ENCODE results near the gene MTHFD2L. TPM values are rescaled to one million over a fixed set of nuclear protein-coding genes. Genes with fewer than 3 reads are reported as not detected.

The MTHFD2L gene
- total and polyA plus RNA-seq, 9 of the 15 experiments (the other 6 are each of a cell fraction or from before 2014, with no cell fraction given), result 10.0 to 39.0 (median 26.0) TPM

DNA sequence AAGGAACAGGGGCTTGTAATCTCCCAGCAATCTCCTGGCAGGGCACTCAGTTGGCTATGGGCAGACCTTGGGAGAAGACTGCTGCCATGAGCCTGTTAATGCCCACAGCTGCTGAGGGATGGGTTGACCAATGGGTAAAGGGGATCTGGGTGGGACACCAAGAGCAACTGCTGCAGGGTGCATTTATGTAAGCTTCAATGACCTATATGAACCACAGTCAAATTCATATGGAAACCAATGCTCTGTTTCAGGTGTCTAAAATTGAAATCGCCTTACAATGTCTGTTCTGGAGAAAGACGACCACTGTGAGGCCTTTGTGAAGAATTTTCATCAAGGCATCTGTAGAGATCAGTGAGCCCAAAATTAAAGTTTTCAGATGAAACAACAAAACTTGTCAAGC lies 156.4 kb downstream of the MTHFD2L start:
- Histone ChIP-seq H3K4me2 (ENCODE audit: insufficient read depth, low read length) (no peak overlapping the region), H4K20me1 (replicated peaks; ENCODE audit: control insufficient read depth, insufficient read depth, low read length) (no peaks in the 10 kb centered on the region), H2AFZ (ENCODE audit: low read depth, low read length) (no peak overlapping the region), H3K9ac (ENCODE audit: insufficient read depth in 1 of 2, low read depth in 2 of 2, low read length in 2 of 2) (no peak overlapping the region), H3K36me3 (ENCODE audit: control insufficient read depth, insufficient read depth, low read length) (peaks cover 27% of the 10 kb centered on the region; the same call in 2 of the 3 replicates), H3K79me2 (ENCODE audit: control insufficient read depth, insufficient read depth, low read length) (peaks cover 92% of the 10 kb centered on the region), H3K9me3 (replicated peaks; ENCODE audit: control insufficient read depth, insufficient read depth, low read depth, low read length) (no peaks in the 10 kb centered on the region), H3K27me3 (ENCODE audit: control insufficient read depth in 2 of 2, insufficient read depth in 2 of 2, low read length in 2 of 2) (no peaks in the 10 kb centered on the region), H3K4me3 (no peak overlapping the region), H3K9me1 (ENCODE audit: control insufficient read depth, insufficient read depth, low read length) (no peaks in the 10 kb centered on the region), H3K4me1 (replicated peaks in 1 of 2; ENCODE audit: control insufficient read depth in 2 of 2, insufficient read depth in 2 of 2, low read length in 2 of 2) (no peaks in the 10 kb centered on the region; a peak in 1 of 5 replicates), H3K27ac (ENCODE audit: extremely low read depth, low read depth, low read length) (no peak overlapping the region)
- intact Hi-C loops (cut with micrococcal nuclease) (loop anchor here (5.0 kb wide), 1 partner anchor 652 kb away; no protein-coding TSS in a partner anchor), in situ Hi-C loops (cut with MboI) (loop anchor here (5.0 to 10.0 kb wide), 2 partner anchors 117 to 220 kb away; no protein-coding TSS in a partner anchor)
- no TSS peak for BruUV-seq (replicated peaks)
- 96% methylated on average over 2 of the region's 2 CpGs for WGBS (ENCODE audit: insufficient coverage, low coverage, missing lambda C conversion rate)
- CTCF ChIA-PET (ENCODE audit: low intra/inter-chr PET ratio), result interaction anchor here (3.9 kb wide), 1 partner anchor 125 kb away, joined by 57 read pairs; no protein-coding TSS in a partner anchor
- TF ChIP-seq, protein P1, sequence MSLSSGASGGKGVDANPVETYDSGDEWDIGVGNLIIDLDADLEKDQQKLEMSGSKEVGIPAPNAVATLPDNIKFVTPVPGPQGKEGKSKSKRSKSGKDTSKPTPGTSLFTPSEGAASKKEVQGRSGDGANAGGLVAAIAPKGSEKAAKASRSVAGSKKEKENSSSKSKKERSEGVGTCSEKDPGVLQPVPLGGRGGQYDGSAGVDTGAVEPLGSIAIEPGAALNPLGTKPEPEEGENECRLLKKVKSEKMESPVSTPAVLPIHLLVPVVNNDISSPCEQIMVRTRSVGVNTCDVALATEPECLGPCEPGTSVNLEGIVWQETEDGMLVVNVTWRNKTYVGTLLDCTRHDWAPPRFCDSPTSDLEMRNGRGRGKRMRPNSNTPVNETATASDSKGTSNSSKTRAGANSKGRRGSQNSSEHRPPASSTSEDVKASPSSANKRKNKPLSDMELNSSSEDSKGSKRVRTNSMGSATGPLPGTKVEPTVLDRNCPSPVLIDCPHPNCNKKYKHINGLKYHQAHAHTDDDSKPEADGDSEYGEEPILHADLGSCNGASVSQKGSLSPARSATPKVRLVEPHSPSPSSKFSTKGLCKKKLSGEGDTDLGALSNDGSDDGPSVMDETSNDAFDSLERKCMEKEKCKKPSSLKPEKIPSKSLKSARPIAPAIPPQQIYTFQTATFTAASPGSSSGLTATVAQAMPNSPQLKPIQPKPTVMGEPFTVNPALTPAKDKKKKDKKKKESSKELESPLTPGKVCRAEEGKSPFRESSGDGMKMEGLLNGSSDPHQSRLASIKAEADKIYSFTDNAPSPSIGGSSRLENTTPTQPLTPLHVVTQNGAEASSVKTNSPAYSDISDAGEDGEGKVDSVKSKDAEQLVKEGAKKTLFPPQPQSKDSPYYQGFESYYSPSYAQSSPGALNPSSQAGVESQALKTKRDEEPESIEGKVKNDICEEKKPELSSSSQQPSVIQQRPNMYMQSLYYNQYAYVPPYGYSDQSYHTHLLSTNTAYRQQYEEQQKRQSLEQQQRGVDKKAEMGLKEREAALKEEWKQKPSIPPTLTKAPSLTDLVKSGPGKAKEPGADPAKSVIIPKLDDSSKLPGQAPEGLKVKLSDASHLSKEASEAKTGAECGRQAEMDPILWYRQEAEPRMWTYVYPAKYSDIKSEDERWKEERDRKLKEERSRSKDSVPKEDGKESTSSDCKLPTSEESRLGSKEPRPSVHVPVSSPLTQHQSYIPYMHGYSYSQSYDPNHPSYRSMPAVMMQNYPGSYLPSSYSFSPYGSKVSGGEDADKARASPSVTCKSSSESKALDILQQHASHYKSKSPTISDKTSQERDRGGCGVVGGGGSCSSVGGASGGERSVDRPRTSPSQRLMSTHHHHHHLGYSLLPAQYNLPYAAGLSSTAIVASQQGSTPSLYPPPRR (CRISPR knock-in tag; IDR thresholded peaks at IDR 0.05; ENCODE audit: borderline replicate concordance), result no peak
- TF ChIP-seq CREBBP (IDR thresholded peaks at IDR 0.05; ENCODE audit: low read depth, low read length), result no peak
- no peak for TF ChIP-seq ZNF766 (CRISPR knock-in tag; conservative IDR thresholded peaks at IDR 0.05)
- TF ChIP-seq ASH1L (IDR thresholded peaks at IDR 0.05; ENCODE audit: borderline replicate concordance, low read depth, partially characterized antibody), result no peak
- TF ChIP-seq, protein P2, sequence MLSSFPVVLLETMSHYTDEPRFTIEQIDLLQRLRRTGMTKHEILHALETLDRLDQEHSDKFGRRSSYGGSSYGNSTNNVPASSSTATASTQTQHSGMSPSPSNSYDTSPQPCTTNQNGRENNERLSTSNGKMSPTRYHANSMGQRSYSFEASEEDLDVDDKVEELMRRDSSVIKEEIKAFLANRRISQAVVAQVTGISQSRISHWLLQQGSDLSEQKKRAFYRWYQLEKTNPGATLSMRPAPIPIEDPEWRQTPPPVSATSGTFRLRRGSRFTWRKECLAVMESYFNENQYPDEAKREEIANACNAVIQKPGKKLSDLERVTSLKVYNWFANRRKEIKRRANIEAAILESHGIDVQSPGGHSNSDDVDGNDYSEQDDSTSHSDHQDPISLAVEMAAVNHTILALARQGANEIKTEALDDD (IDR thresholded peaks at IDR 0.05), result no peak
- TF ChIP-seq, protein P3, sequence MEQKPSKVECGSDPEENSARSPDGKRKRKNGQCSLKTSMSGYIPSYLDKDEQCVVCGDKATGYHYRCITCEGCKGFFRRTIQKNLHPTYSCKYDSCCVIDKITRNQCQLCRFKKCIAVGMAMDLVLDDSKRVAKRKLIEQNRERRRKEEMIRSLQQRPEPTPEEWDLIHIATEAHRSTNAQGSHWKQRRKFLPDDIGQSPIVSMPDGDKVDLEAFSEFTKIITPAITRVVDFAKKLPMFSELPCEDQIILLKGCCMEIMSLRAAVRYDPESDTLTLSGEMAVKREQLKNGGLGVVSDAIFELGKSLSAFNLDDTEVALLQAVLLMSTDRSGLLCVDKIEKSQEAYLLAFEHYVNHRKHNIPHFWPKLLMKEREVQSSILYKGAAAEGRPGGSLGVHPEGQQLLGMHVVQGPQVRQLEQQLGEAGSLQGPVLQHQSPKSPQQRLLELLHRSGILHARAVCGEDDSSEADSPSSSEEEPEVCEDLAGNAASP (IDR thresholded peaks at IDR 0.05), result no peak
- no peak for TF ChIP-seq FOSL1 (tag; conservative IDR thresholded peaks at IDR 0.05)
- no peak for TF ChIP-seq ZFPM2 (CRISPR knock-in tag; IDR thresholded peaks at IDR 0.05)
- TF ChIP-seq TFAM (CRISPR knock-in tag; conservative IDR thresholded peaks at IDR 0.05), result no peak
- ATAC-seq, result no peak
- no peak for DNase-seq (ENCODE audit: extremely low read depth in 1 of 4, low spot score in 3 of 4)
- no peak for FAIRE-seq
- POLR2A ChIA-PET, result no interaction called here

Measured in K562 (cell line).